Suprapubic skin (tissue), 4 donors: ENCODE data around the gene ODAD3. TPM values are rescaled to one million over a fixed set of nuclear protein-coding genes. Genes with fewer than 3 reads are reported as not detected.
A peak's percentile ranks its signal among the peaks of the same experiment; 100 is the strongest.

ENCODE experiments used
- DNase-seq, 2 donors: peaks; one replicate each; pipeline ENCODE4 v3.0.0-alpha.2; 2019; ENCODE audit warnings: low spot score in 2 of 2
- H3K27ac ChIP-seq: fragments of 200-600 bp; sonication (generic); one replicate; pipeline ENCODE4 v1.5.1; 2019
- H3K27me3 ChIP-seq: fragments of 200-600 bp; sonication (generic); one replicate; pipeline ENCODE4 v1.5.1; 2019
- H3K36me3 ChIP-seq: fragments of 200-600 bp; sonication (generic); one replicate; pipeline ENCODE4 v1.5.1; 2019
- H3K4me1 ChIP-seq: fragments of 200-600 bp; sonication (generic); one replicate; pipeline ENCODE4 v1.5.1; 2019
- H3K4me3 ChIP-seq: fragments of 200-600 bp; sonication (generic); one replicate; pipeline ENCODE4 v1.5.1; 2019; ENCODE audit warnings: mild to moderate bottlenecking
- H3K9me3 ChIP-seq: fragments of 200-600 bp; sonication (generic); one replicate; pipeline ENCODE4 v1.5.1; 2019
- EP300 ChIP-seq: sonication (generic); formaldehyde crosslinking; IDR thresholded peaks from one replicate; pipeline ENCODE4 v1.6.1; 2017; ENCODE audit warnings: antibody characterized with exemption
- POLR2A ChIP-seq, 2 donors: fragments of 450-650 bp; IDR thresholded peaks; one replicate each; pipeline ENCODE4 v1.6.1; 2017; ENCODE audit warnings: antibody characterized with exemption in 2 of 2, mild to moderate bottlenecking in 2 of 2, moderate library complexity in 2 of 2
- POLR2AphosphoS5 ChIP-seq, 3 donors: sonication (generic); formaldehyde crosslinking; IDR thresholded peaks; one replicate each; pipeline ENCODE4 v1.6.1; 2017; ENCODE audit warnings: antibody characterized with exemption in 3 of 3
- WGBS: methylation state at CpG from one replicate; pipeline ENCODE4 v1.1.5; 2018; 5-methylcytosine and 5-hydroxymethylcytosine counted together
- total RNA-seq, 4 donors: library from RNA; depleted of rRNA; stranded (reverse); fragments of >200 nt; gene quantifications; one replicate each; pipeline ENCODE4 v1.1.0, GENCODE V29; 2016
- TF ChIP-seq, protein P1 (sequence below), 2 donors: fragments of 200-600 bp in 1 of 2; fragments of 450-650 bp in 1 of 2; sonication (generic) in 1 of 2; IDR thresholded peaks; one replicate each; pipeline ENCODE4 v1.5.1; 2016 to 2019; ENCODE audit warnings: antibody characterized with exemption in 2 of 2, mild to moderate bottlenecking in 1 of 2, moderate library complexity in 1 of 2

The ODAD3 gene
- total RNA-seq, 4 donors from 2014 or later = 0.23 to 1.0 (median 0.48) TPM; not detected in 1

DNA sequence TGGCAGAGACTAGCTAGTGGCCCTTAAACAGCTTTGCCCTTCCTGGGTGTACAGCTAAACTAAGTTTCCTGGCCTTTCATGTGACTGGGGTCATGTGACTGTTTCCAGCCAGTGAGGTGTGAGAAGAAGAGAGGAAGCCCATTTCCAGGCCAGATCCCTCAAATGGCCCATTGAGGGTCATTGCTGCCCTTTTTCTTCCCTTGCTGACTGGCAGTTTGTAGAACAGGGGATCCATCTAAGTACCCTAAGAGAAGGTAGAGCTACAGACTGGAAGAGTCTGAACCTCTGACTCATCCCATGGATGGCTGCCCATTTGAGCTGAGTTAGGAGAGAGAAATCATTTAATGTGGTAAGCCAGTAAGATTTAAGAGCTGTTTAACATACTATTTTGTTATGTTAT, 57.7 kb downstream of the ODAD3 start:
- Histone ChIP-seq H3K36me3 (no peaks in the 10 kb centered on the region), H3K27me3 (peaks cover 5% of the 10 kb centered on the region), H3K4me3 (no peak overlapping the region), H3K9me3 (no peaks in the 10 kb centered on the region), H3K4me1 (peaks cover 63% of the 10 kb centered on the region), H3K27ac (no peak overlapping the region)
- TF ChIP-seq EP300 = no peak
- TF ChIP-seq POLR2AphosphoS5 (IDR thresholded peaks at IDR 0.05) = no peak
- TF ChIP-seq, protein P1, sequence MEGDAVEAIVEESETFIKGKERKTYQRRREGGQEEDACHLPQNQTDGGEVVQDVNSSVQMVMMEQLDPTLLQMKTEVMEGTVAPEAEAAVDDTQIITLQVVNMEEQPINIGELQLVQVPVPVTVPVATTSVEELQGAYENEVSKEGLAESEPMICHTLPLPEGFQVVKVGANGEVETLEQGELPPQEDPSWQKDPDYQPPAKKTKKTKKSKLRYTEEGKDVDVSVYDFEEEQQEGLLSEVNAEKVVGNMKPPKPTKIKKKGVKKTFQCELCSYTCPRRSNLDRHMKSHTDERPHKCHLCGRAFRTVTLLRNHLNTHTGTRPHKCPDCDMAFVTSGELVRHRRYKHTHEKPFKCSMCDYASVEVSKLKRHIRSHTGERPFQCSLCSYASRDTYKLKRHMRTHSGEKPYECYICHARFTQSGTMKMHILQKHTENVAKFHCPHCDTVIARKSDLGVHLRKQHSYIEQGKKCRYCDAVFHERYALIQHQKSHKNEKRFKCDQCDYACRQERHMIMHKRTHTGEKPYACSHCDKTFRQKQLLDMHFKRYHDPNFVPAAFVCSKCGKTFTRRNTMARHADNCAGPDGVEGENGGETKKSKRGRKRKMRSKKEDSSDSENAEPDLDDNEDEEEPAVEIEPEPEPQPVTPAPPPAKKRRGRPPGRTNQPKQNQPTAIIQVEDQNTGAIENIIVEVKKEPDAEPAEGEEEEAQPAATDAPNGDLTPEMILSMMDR (IDR thresholded peaks at IDR 0.05) = no peak
- TF ChIP-seq POLR2A (IDR thresholded peaks at IDR 0.05) = no peak
- DNase-seq = no peak

DNA sequence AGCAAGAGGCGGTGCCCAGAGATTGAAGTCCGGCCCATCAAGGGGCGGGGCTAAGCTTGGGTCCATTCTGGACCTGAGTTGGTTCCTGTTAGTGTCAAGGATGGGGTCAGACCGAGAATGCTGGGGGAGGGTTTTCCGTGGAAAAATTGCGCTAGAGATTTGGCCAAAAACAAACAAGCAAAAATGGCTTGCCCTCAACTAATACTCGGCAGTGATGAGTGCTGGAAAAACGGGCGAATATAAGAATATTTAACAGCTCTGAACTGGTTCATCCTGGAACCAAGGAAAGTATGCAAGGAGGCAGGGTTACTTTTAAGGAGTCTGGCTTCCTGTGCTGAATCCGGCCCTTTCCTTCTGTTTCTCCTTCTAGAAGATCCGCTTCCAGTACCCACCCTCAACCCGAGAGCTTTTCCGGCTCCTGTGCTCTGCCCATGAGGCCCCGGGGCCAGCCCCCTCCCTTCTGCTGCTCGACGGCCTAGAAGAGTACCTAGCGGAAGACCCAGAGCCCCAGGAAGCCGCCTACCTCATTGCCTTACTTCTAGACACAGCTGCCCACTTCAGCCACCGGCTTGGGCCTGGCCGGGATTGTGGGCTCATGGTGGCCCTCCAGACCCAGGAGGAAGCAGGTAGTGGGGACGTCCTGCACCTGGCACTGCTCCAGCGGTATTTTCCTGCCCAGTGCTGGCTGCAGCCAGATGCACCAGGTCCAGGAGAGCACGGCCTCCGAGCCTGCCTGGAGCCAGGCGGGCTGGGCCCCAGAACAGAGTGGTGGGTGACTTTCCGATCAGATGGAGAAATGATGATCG, 59.6 kb downstream of the ODAD3 start:
- no peak for DNase-seq
- Histone ChIP-seq H3K4me1 (peaks cover 44% of the 10 kb centered on the region), H3K27ac (peak overlapping the region; percentile 97), H3K27me3 (no peaks in the 10 kb centered on the region), H3K9me3 (no peaks in the 10 kb centered on the region), H3K36me3 (no peaks in the 10 kb centered on the region), H3K4me3 (peak overlapping the region; percentile 66)
- TF ChIP-seq, protein P1 (IDR thresholded peaks at IDR 0.05) = no peak
- TF ChIP-seq POLR2A (IDR thresholded peaks at IDR 0.05) (peak in 1 of 2 donors; percentile 23), POLR2AphosphoS5 (IDR thresholded peaks at IDR 0.05) (no peak), EP300 (no peak)
- 8% methylated on average over 22 of the region's 27 CpGs for WGBS

DNA sequence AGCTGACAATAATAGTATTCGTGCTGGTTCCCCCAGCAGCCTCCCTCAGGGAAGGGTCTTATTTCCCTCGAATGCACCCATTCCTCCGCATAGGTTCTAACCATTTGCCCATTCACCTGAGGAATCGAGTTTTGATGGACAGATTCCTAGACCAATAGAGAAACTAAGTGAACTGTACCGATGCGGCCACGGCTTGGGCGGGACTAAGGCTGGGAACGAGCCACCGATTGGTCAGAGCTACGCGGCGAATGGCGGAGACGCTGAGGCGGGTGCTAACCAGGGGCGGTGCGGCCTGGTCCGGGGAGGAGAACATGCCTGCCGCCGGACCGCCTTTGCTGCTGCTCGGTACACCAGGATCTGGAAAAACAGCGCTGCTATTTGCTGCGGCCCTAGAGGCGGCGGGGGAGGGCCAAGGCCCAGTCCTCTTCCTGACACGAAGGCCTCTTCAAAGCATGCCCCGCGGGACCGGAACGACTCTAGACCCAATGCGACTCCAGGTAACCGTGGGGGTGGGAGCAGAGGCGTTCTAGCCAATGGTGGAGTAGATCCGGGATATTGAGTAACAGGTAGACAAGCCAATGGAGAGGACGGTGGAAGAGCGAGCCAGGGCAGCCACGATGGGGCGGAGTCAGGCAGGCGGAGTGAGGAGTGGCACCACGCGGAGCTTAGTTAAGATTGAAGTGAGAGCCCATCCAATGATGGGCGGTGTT, 60.3 kb downstream of the ODAD3 start, which contains the start of gene SWSAP1:
Gene SWSAP1 (plus strand): TSS at position 234 of the 710 bp plus-strand sequence. CDS start 15 bp downstream, at position 249.
- peaks cover 41% of the 10 kb centered on the region for H3K4me1 ChIP-seq
- peak within 1 kb of the TSS; percentile 97 for H3K27ac ChIP-seq
- DNase-seq = peak; percentile 98 to 99
- H3K36me3 ChIP-seq = no peaks in the 10 kb centered on the region
- peak within 1 kb of the TSS; percentile 66 for H3K4me3 ChIP-seq
- no peaks in the 10 kb centered on the region for H3K9me3 ChIP-seq
- H3K27me3 ChIP-seq = no peaks in the 10 kb centered on the region
- under 1% methylated on average over 21 of the region's 44 CpGs for WGBS
- TF ChIP-seq POLR2A (IDR thresholded peaks at IDR 0.05) (peak in 1 of 2 donors; percentile 23), POLR2AphosphoS5 (IDR thresholded peaks at IDR 0.05) (peak in 1 of 3 donors; percentile 75)
- TF ChIP-seq, protein P1 (IDR thresholded peaks at IDR 0.05) = no peak

DNA sequence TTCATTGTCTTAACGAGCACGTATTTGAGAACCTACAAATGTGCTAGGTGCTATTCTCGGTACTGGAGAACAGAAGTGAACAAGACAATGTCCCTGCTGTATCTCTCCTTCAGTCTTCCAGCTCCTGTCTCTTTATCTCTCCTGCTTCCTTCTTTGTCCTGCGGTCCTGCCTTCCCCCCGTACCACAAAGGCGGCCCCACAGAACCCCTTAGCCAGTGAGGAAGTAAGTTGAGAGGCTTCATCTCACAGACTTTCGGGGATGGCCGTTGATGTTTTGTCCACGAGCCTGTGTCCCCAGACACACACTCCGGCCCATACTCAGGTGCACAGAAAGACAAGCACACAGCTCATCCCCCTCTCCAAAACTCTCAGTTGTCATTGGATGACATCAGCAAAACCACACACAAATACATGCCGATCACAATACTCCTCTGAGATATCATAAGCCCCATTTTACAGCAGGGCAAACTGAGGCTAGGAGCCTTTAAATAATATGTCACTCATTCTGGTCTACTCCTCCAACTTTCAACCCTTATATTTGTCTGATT, 61.0 kb downstream of the ODAD3 start:
- peaks cover 41% of the 10 kb centered on the region for H3K4me1 ChIP-seq
- H3K9me3 ChIP-seq = no peaks in the 10 kb centered on the region
- H3K36me3 ChIP-seq = no peaks in the 10 kb centered on the region
- TF ChIP-seq, protein P1 (IDR thresholded peaks at IDR 0.05) = no peak
- TF ChIP-seq EP300 = no peak
- no peak for TF ChIP-seq POLR2AphosphoS5 (IDR thresholded peaks at IDR 0.05)
- TF ChIP-seq POLR2A (IDR thresholded peaks at IDR 0.05) = no peak
- 59% methylated on average over 11 of the region's 11 CpGs for WGBS
- DNase-seq = no peak
- H3K4me3 ChIP-seq = peak overlapping the region; percentile 66
- no peaks in the 10 kb centered on the region for H3K27me3 ChIP-seq
- H3K27ac ChIP-seq = peak overlapping the region; percentile 97
